Measurements from ENCODE around the gene MBTD1. TPM values are rescaled to one million over a fixed set of nuclear protein-coding genes. Genes with fewer than 3 reads are reported as not detected.
A peak's percentile ranks its signal among the peaks of the same experiment; 100 is the strongest.

The MBTD1 gene
- total and polyA plus RNA-seq, 2 experiments from 2014 or later = 1.6 to 4.8 TPM

DNA sequence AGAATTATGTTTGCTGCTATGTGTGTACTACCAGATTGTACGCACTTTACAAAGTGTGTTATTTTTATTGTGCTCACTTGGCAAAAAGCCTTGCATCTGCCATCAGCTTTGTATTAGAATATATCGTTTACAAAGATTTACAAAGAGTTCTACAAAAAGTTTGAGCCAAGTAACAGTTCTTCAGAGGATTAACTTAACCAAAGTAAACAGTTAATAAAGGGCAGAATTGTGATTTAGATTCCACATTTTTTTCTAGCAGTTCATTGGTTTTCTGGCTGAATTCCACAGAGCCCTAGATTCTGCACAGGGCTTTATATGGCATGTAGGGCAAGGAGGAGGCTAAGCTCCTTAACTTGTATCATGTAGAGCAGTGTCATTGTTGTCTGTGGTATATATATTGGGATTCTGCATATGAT lies 29.9 kb upstream of the MBTD1 start:
- H3K4me2 ChIP-seq (ENCODE audit: unreplicated experiment) = no peak overlapping the region
- no peaks in the 10 kb centered on the region for H3F3A ChIP-seq (ENCODE audit: insufficient read depth)
- H3K9me2 ChIP-seq (ENCODE audit: insufficient read depth) = no peaks in the 10 kb centered on the region
- no peak overlapping the region for H3K9ac ChIP-seq
- no peak overlapping the region for H3K27ac ChIP-seq
- no peak overlapping the region for H2AFZ ChIP-seq
- no peak overlapping the region for H3K4me3 ChIP-seq
- in situ Hi-C loops (cut with MboI) = no loop called here
- no peaks in the 10 kb centered on the region for H3K27me3 ChIP-seq (replicated peaks; ENCODE audit: insufficient read depth)
- WGBS, 2 experiments (ENCODE audit: low coverage in 1 of 2, low lambda C conversion rate in 2 of 2, missing lambda C conversion rate in 2 of 2) = 72 to 88% methylated on average over 2 of the region's 2 CpGs
- H3K4me1 ChIP-seq (ENCODE audit: insufficient read depth) = no peaks in the 10 kb centered on the region
- H3K9me3 ChIP-seq (ENCODE audit: low read depth) = no peaks in the 10 kb centered on the region
- no peaks in the 10 kb centered on the region; the same call in 1 of the 2 replicates for H3K79me2 ChIP-seq (ENCODE audit: insufficient read depth)
- peaks cover 51% of the 10 kb centered on the region for H3K36me3 ChIP-seq (ENCODE audit: low read depth)
- no peak for DNase-seq
- no peak for TF ChIP-seq EZH2 (IDR thresholded peaks at IDR 0.05; ENCODE audit: insufficient read depth, poor library complexity, severe bottlenecking)
- H4K20me1 ChIP-seq (ENCODE audit: insufficient read depth) = no peaks in the 10 kb centered on the region

DNA sequence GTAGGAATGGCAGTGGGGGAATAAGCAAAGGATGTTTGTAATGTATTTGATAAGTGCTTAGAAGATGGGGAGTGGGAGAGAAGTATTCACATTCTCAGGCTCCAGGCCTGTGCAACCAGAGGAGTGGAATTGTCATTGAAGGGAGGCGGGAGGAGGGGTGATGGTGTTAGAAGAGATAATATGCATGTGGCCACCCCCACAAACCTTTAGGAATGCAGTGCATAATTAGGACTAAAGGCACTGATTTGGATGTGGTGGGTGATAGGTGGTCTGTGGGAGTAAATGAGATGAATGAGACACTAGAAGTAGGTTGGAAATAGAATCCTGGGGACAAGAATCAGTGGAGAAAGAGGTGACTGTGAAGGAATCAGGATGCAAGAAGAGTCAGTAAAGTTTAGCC lies 27.6 kb upstream of the MBTD1 start:
- Histone ChIP-seq H3K9me3 (ENCODE audit: low read depth) (no peaks in the 10 kb centered on the region), H3K27me3 (replicated peaks; ENCODE audit: insufficient read depth) (no peaks in the 10 kb centered on the region), H3K4me1 (ENCODE audit: insufficient read depth) (no peaks in the 10 kb centered on the region), H3K9me2 (ENCODE audit: insufficient read depth) (no peaks in the 10 kb centered on the region), H3K79me2 (ENCODE audit: insufficient read depth) (no peaks in the 10 kb centered on the region; the same call in 1 of the 2 replicates), H3K9ac (no peak overlapping the region), H3K36me3 (ENCODE audit: low read depth) (peaks cover 57% of the 10 kb centered on the region), H2AFZ (no peak overlapping the region), H3K27ac (no peak overlapping the region), H4K20me1 (ENCODE audit: insufficient read depth) (no peaks in the 10 kb centered on the region), H3F3A (ENCODE audit: insufficient read depth) (no peaks in the 10 kb centered on the region), H3K4me3 (no peak overlapping the region), H3K4me2 (ENCODE audit: unreplicated experiment) (no peak overlapping the region)
- no peak for DNase-seq
- WGBS, 2 experiments (ENCODE audit: low coverage in 1 of 2, low lambda C conversion rate in 2 of 2, missing lambda C conversion rate in 2 of 2) = 100% methylated on average over 1 of the region's 1 CpG
- in situ Hi-C loops (cut with MboI) = no loop called here
- TF ChIP-seq EZH2phosphoT487 (IDR thresholded peaks at IDR 0.05; ENCODE audit: insufficient read depth, low read depth) = no peak
- no peak for TF ChIP-seq EZH2 (IDR thresholded peaks at IDR 0.05; ENCODE audit: insufficient read depth, poor library complexity, severe bottlenecking)

- Histone ChIP-seq H3K4me2 (ENCODE audit: unreplicated experiment) (no peak overlapping the region), H3K4me3 (no peak overlapping the region), H2AFZ (no peak overlapping the region), H3K9me2 (ENCODE audit: insufficient read depth) (no peaks in the 10 kb centered on the region), H3F3A (ENCODE audit: insufficient read depth) (peaks cover 21% of the 10 kb centered on the region), H3K27me3 (replicated peaks; ENCODE audit: insufficient read depth) (no peaks in the 10 kb centered on the region), H3K79me2 (ENCODE audit: insufficient read depth) (peaks cover 17% of the 10 kb centered on the region; the same call in 1 of the 2 replicates), H4K20me1 (ENCODE audit: insufficient read depth) (peaks cover 7% of the 10 kb centered on the region), H3K9ac (no peak overlapping the region), H3K4me1 (ENCODE audit: insufficient read depth) (peaks cover 16% of the 10 kb centered on the region), H3K27ac (no peak overlapping the region), H3K9me3 (ENCODE audit: low read depth) (no peaks in the 10 kb centered on the region), H3K36me3 (ENCODE audit: low read depth) (peaks cover 42% of the 10 kb centered on the region)
- DNase-seq = no peak
- TF ChIP-seq EZH2phosphoT487 (IDR thresholded peaks at IDR 0.05; ENCODE audit: insufficient read depth, low read depth) (no peak), EZH2 (IDR thresholded peaks at IDR 0.05; ENCODE audit: insufficient read depth, poor library complexity, severe bottlenecking) (no peak)
- in situ Hi-C loops (cut with MboI) = no loop called here
Observed at GRCh38 chr17:51279183-51279582, 19.3 kb upstream of the MBTD1 start.

GRCh38 chr17:51275381-51275780 lies 15.5 kb upstream of the MBTD1 start:
- H3K36me3 ChIP-seq (ENCODE audit: low read depth) = peaks cover 51% of the 10 kb centered on the region
- peak overlapping the region; percentile 21; the same call in 1 of the 2 replicates for H3K4me3 ChIP-seq
- WGBS, 2 experiments (ENCODE audit: low coverage in 1 of 2, low lambda C conversion rate in 2 of 2, missing lambda C conversion rate in 2 of 2) = 3 to 6% methylated on average over 1 of the region's 1 CpG
- H3K79me2 ChIP-seq (ENCODE audit: insufficient read depth) = peaks cover 45% of the 10 kb centered on the region
- H3K4me2 ChIP-seq (ENCODE audit: unreplicated experiment) = peak overlapping the region; percentile 58
- in situ Hi-C loops (cut with MboI) = no loop called here
- no peak overlapping the region for H3K9ac ChIP-seq
- peaks cover 25% of the 10 kb centered on the region for H3F3A ChIP-seq (ENCODE audit: insufficient read depth)
- 0 out of 2 replicates have a peak, but pooled peaks have one; percentile 26 for TF ChIP-seq EZH2phosphoT487 (IDR thresholded peaks at IDR 0.05; ENCODE audit: insufficient read depth, low read depth)
- no peak for TF ChIP-seq EZH2 (IDR thresholded peaks at IDR 0.05; ENCODE audit: insufficient read depth, poor library complexity, severe bottlenecking)
- no peak overlapping the region for H2AFZ ChIP-seq
- H3K9me2 ChIP-seq (ENCODE audit: insufficient read depth) = no peaks in the 10 kb centered on the region
- H3K9me3 ChIP-seq (ENCODE audit: low read depth) = no peaks in the 10 kb centered on the region
- peak; percentile 84 for DNase-seq
- H3K4me1 ChIP-seq (ENCODE audit: insufficient read depth) = peaks cover 16% of the 10 kb centered on the region
- H3K27ac ChIP-seq = peak overlapping the region; percentile 43
- no peaks in the 10 kb centered on the region for H3K27me3 ChIP-seq (replicated peaks; ENCODE audit: insufficient read depth)
- H4K20me1 ChIP-seq (ENCODE audit: insufficient read depth) = peaks cover 7% of the 10 kb centered on the region

- Histone ChIP-seq H3K4me2 (ENCODE audit: unreplicated experiment) (no peak overlapping the region), H3K9me3 (ENCODE audit: low read depth) (no peaks in the 10 kb centered on the region), H3K36me3 (ENCODE audit: low read depth) (peaks cover 54% of the 10 kb centered on the region), H3K79me2 (ENCODE audit: insufficient read depth) (peaks cover 59% of the 10 kb centered on the region), H3K4me3 (no peak overlapping the region), H3K9ac (no peak overlapping the region), H3F3A (ENCODE audit: insufficient read depth) (peaks cover 25% of the 10 kb centered on the region), H4K20me1 (ENCODE audit: insufficient read depth) (peaks cover 7% of the 10 kb centered on the region), H3K27me3 (replicated peaks; ENCODE audit: insufficient read depth) (no peaks in the 10 kb centered on the region), H3K9me2 (ENCODE audit: insufficient read depth) (no peaks in the 10 kb centered on the region), H3K4me1 (ENCODE audit: insufficient read depth) (peaks cover 16% of the 10 kb centered on the region), H2AFZ (no peak overlapping the region), H3K27ac (no peak overlapping the region)
- no peak for TF ChIP-seq EZH2 (IDR thresholded peaks at IDR 0.05; ENCODE audit: insufficient read depth, poor library complexity, severe bottlenecking)
- TF ChIP-seq EZH2phosphoT487 (IDR thresholded peaks at IDR 0.05; ENCODE audit: insufficient read depth, low read depth) = no peak
- DNase-seq = no peak
- in situ Hi-C loops (cut with MboI) = no loop called here
- WGBS, 2 experiments (ENCODE audit: low coverage in 1 of 2, low lambda C conversion rate in 2 of 2, missing lambda C conversion rate in 2 of 2) = 94 to 100% methylated on average over 1 of the region's 1 CpG
Observed at GRCh38 chr17:51272812-51273211, 13.0 kb upstream of the MBTD1 start.
